HepG2 (cell line): Measurements from ENCODE around the gene GLYATL3. TPM values are rescaled to one million over a fixed set of nuclear protein-coding genes. Genes with fewer than 3 reads are reported as not detected.

Source experiments
- ARID2 ChIP-seq: sonication (generic); formaldehyde crosslinking; IDR thresholded peaks from 2 replicates; pipeline ENCODE4 v1.8.1; 2022; ENCODE audit warnings: mild to moderate bottlenecking, missing genetic modification reagents, borderline replicate concordance
- ZNF180 ChIP-seq: sonication (generic); formaldehyde crosslinking; IDR thresholded peaks from 2 replicates; pipeline ENCODE4 v1.4.0; 2020; ENCODE audit warnings: low read depth, missing genetic modification reagents, borderline replicate concordance
- ZNF263 ChIP-seq: sonication (generic); formaldehyde crosslinking; IDR thresholded peaks from 2 replicates; pipeline ENCODE4 v1.4.0; 2020; ENCODE audit warnings: missing genetic modification reagents
- ZNF468 ChIP-seq: sonication (generic); formaldehyde crosslinking; IDR thresholded peaks from 2 replicates; pipeline ENCODE4 v1.8.0; 2022; ENCODE audit warnings: mild to moderate bottlenecking, moderate library complexity, missing genetic modification reagents
- ZNF75D ChIP-seq: sonication (generic); formaldehyde crosslinking; IDR thresholded peaks from 2 replicates; pipeline ENCODE4 v1.8.1; 2023; ENCODE audit warnings: missing genetic modification reagents, mild to moderate bottlenecking, borderline replicate concordance
- polyA plus RNA-seq, 8 experiments: library from polyadenylated mRNA; depleted of rRNA in 3 of 8; stranded (reverse) in 7 of 8; unstranded in 1 of 8; fragments of >200 nt; fragmentation: Illumina TruSeq in 4 of 8; extraction: Trizol in 4 of 8; gene quantifications; 2 replicates each; pipeline versions ENCODE4 v1.2.1 to v1.2.3, GENCODE V29; 2011 to 2016; ENCODE audit warnings: low read depth in 4 of 8, missing spikeins in 1 of 8, mixed read lengths in 1 of 8; ENCODE audit not compliant: insufficient read depth in 1 of 8
- total RNA-seq, 5 experiments: library from RNA; depleted of rRNA; stranded (reverse); fragments of >200 nt; fragmentation: Illumina TruSeq; extraction: Trizol; gene quantifications; 2 replicates each; pipeline ENCODE4 v1.2.3, GENCODE V29; 2016; ENCODE audit warnings: low read depth in 1 of 5
- TF ChIP-seq, protein P1 (sequence below): sonication (generic); formaldehyde crosslinking; IDR thresholded peaks from 2 replicates; pipeline ENCODE4 v1.5.0; 2020; ENCODE audit warnings: mild to moderate bottlenecking, missing genetic modification reagents, borderline replicate concordance
- TF ChIP-seq, protein P2 (sequence below): sonication (generic); formaldehyde crosslinking; IDR thresholded peaks from 2 replicates; pipeline ENCODE4 v1.8.0; 2022; ENCODE audit warnings: low read depth, missing genetic modification reagents
- TF ChIP-seq, protein P3 (sequence below): sonication (generic); formaldehyde crosslinking; IDR thresholded peaks from 2 replicates; pipeline ENCODE4 v1.5.0; 2020; ENCODE audit warnings: missing genetic modification reagents, mild to moderate bottlenecking, borderline replicate concordance
- TF ChIP-seq, protein P4 (sequence below): sonication (generic); formaldehyde crosslinking; IDR thresholded peaks from 2 replicates; pipeline ENCODE4 v1.5.0; 2020; ENCODE audit warnings: missing genetic modification reagents
- TF ChIP-seq, protein P5 (sequence below): sonication (generic); formaldehyde crosslinking; IDR thresholded peaks from 2 replicates; pipeline ENCODE4 v1.5.1; 2020; ENCODE audit warnings: mild to moderate bottlenecking, missing genetic modification reagents, moderate library complexity

GLYATL3 gene
- total and polyA plus RNA-seq, 2 of the 13 experiments (the other 11 are each of a cell fraction or from before 2014, with no cell fraction given) = 0.05 TPM; not detected in 1

DNA sequence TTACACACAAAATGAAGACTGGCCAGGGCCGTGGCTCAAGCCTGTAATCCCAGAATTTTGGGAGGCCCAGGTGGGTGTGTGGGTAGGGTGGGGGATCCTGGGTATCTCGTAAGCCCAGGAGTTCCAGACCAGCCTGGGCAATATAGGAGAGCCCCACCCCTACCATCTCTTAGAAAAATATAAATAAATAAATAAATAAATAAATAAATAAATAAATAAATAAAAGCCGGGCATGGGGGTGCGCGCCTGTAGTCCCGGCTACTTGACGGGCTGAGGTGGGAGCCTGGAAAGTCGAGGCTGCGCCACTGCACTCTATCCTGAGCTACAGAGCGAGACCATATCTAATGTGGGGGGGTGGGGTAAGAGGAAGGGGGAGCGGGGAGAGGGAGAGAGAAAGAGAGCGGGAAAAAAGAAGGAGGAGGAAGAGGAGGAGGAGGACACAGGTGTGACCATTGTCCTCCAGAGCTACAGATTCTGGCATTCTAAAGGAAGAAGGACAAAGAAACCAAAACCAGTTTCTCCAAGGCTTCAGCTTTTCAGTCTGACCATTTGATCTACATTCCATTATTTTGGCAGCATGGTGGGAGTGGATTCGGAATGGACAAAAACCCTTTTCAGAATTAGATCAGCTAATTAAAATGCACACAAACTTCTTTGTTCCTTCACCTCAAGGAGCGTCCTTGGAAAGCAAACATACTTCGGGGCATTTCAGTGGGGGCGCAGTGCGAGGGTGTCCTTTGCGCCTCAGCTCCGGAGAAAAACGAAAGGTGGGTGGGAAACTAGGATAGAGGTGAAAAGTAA is 50.2 kb downstream of the GLYATL3 start (continued):
- TF ChIP-seq, protein P1, sequence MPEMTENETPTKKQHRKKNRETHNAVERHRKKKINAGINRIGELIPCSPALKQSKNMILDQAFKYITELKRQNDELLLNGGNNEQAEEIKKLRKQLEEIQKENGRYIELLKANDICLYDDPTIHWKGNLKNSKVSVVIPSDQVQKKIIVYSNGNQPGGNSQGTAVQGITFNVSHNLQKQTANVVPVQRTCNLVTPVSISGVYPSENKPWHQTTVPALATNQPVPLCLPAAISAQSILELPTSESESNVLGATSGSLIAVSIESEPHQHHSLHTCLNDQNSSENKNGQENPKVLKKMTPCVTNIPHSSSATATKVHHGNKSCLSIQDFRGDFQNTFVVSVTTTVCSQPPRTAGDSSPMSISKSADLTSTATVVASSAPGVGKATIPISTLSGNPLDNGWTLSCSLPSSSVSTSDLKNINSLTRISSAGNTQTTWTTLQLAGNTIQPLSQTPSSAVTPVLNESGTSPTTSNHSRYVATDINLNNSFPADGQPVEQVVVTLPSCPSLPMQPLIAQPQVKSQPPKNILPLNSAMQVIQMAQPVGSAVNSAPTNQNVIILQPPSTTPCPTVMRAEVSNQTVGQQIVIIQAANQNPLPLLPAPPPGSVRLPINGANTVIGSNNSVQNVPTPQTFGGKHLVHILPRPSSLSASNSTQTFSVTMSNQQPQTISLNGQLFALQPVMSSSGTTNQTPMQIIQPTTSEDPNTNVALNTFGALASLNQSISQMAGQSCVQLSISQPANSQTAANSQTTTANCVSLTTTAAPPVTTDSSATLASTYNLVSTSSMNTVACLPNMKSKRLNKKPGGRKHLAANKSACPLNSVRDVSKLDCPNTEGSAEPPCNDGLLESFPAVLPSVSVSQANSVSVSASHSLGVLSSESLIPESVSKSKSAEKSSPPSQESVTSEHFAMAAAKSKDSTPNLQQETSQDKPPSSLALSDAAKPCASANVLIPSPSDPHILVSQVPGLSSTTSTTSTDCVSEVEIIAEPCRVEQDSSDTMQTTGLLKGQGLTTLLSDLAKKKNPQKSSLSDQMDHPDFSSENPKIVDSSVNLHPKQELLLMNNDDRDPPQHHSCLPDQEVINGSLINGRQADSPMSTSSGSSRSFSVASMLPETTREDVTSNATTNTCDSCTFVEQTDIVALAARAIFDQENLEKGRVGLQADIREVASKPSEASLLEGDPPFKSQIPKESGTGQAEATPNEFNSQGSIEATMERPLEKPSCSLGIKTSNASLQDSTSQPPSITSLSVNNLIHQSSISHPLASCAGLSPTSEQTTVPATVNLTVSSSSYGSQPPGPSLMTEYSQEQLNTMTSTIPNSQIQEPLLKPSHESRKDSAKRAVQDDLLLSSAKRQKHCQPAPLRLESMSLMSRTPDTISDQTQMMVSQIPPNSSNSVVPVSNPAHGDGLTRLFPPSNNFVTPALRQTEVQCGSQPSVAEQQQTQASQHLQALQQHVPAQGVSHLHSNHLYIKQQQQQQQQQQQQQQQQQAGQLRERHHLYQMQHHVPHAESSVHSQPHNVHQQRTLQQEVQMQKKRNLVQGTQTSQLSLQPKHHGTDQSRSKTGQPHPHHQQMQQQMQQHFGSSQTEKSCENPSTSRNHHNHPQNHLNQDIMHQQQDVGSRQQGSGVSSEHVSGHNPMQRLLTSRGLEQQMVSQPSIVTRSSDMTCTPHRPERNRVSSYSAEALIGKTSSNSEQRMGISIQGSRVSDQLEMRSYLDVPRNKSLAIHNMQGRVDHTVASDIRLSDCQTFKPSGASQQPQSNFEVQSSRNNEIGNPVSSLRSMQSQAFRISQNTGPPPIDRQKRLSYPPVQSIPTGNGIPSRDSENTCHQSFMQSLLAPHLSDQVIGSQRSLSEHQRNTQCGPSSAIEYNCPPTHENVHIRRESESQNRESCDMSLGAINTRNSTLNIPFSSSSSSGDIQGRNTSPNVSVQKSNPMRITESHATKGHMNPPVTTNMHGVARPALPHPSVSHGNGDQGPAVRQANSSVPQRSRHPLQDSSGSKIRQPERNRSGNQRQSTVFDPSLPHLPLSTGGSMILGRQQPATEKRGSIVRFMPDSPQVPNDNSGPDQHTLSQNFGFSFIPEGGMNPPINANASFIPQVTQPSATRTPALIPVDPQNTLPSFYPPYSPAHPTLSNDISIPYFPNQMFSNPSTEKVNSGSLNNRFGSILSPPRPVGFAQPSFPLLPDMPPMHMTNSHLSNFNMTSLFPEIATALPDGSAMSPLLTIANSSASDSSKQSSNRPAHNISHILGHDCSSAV (CRISPR knock-in tag) = no peak
- TF ChIP-seq, protein P2, sequence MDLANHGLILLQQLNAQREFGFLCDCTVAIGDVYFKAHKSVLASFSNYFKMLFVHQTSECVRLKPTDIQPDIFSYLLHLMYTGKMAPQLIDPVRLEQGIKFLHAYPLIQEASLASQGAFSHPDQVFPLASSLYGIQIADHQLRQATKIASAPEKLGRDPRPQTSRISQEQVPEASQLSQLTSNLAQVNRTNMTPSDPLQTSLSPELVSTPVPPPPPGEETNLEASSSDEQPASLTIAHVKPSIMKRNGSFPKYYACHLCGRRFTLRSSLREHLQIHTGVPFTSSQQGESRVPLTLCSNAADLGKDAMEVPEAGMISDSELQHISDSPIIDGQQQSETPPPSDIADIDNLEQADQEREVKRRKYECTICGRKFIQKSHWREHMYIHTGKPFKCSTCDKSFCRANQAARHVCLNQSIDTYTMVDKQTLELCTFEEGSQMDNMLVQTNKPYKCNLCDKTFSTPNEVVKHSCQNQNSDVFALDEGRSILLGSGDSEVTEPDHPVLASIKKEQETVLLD = no peak
- TF ChIP-seq, protein P3, sequence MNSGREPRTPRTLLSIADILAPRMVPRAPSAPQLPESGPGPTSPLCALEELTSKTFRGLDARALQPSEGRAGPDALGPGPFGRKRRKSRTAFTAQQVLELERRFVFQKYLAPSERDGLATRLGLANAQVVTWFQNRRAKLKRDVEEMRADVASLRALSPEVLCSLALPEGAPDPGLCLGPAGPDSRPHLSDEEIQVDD (CRISPR knock-in tag) = no peak
- TF ChIP-seq ZNF468 (CRISPR knock-in tag) (no peak), ZNF75D (CRISPR knock-in tag) (no peak), ZNF180 (CRISPR knock-in tag) (no peak), ZNF263 (no peak), ARID2 (CRISPR knock-in tag) (no peak)
- TF ChIP-seq, protein P4, sequence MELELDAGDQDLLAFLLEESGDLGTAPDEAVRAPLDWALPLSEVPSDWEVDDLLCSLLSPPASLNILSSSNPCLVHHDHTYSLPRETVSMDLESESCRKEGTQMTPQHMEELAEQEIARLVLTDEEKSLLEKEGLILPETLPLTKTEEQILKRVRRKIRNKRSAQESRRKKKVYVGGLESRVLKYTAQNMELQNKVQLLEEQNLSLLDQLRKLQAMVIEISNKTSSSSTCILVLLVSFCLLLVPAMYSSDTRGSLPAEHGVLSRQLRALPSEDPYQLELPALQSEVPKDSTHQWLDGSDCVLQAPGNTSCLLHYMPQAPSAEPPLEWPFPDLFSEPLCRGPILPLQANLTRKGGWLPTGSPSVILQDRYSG (CRISPR knock-in tag) = no peak
- TF ChIP-seq, protein P5, sequence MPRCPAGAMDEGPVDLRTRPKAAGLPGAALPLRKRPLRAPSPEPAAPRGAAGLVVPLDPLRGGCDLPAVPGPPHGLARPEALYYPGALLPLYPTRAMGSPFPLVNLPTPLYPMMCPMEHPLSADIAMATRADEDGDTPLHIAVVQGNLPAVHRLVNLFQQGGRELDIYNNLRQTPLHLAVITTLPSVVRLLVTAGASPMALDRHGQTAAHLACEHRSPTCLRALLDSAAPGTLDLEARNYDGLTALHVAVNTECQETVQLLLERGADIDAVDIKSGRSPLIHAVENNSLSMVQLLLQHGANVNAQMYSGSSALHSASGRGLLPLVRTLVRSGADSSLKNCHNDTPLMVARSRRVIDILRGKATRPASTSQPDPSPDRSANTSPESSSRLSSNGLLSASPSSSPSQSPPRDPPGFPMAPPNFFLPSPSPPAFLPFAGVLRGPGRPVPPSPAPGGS (CRISPR knock-in tag) = no peak
- TF ChIP-seq, all 625 proteins: peak for 0
